ENCODE data around the gene AQP3. TPM values are rescaled to one million over a fixed set of nuclear protein-coding genes. Genes with fewer than 3 reads are reported as not detected.

AQP3 gene
- total RNA-seq, 1 experiment from 2014 or later: 5.5 TPM

DNA sequence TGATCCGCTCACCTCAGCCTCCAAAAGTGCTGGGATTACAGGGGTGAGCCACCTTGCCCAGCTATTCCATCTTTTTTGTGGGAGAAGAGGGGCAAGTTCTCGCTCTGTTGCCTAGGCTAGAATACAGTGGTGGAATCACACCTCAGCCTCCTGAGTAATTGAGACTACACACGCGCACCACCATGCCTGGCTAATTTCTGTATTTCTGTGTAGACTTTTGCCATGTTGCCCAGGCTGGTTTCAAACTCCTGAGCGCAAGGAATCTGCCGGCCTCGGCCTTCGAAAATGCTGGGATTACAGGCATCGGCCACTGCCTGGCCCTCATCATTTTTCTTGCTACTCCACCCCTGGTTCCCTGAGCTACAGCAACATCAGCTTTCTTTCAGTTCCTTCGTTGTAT, 29.1 kb upstream of the AQP3 start:
- Histone ChIP-seq H3K27me3 (ENCODE audit: insufficient read depth, low read length) (no peaks in the 10 kb centered on the region), H2AFZ (ENCODE audit: low read depth, low read length, poor library complexity, severe bottlenecking) (no peak overlapping the region), H3K27ac (ENCODE audit: low read depth, low read length) (no peak overlapping the region), H3K9me2 (ENCODE audit: insufficient read depth) (no peaks in the 10 kb centered on the region), H4K20me1 (ENCODE audit: insufficient read depth) (no peaks in the 10 kb centered on the region), H3K36me3 (ENCODE audit: control insufficient read depth in 1 of 2, insufficient read depth in 2 of 2, low read length in 2 of 2) (peaks cover 4 to 8% of the 10 kb centered on the region in 2 experiments; a peak in 3 of 4 replicates), H3K4me2 (ENCODE audit: low read length) (no peak overlapping the region), H3K4me3 (replicated peaks in 1 of 2; ENCODE audit: low read depth in 1 of 2, low read length in 2 of 2) (no peak overlapping the region), H3K9me3 (ENCODE audit: control insufficient read depth in 1 of 2, insufficient read depth in 1 of 2, low read depth in 1 of 2, low read length in 2 of 2) (no peaks in the 10 kb centered on the region), H3K79me2 (ENCODE audit: insufficient read depth, low read length) (peaks cover 23% of the 10 kb centered on the region), H3K4me1 (ENCODE audit: control insufficient read depth in 1 of 2, insufficient read depth in 2 of 2, low read length in 2 of 2) (peaks cover 8 to 16% of the 10 kb centered on the region in 2 experiments; a peak in 3 of 4 replicates), H3K9ac (ENCODE audit: low read length) (no peak overlapping the region)
- CTCF ChIA-PET: interaction anchor here (0.7 to 1.2 kb wide), 2 partner anchors 10 to 17 kb away, joined by 3 to 7 read pairs; no protein-coding TSS in a partner anchor
- DNase-seq (ENCODE audit: low read depth, low spot score) (no peak), ATAC-seq (no peak)
- intact Hi-C loops (cut with micrococcal nuclease): no loop called here
- RAD21 ChIA-PET (ENCODE audit: low non-redundant PET in 1 of 2, low total read pairs in 2 of 2, uncharacterized antibody in 2 of 2, unreplicated experiment in 2 of 2): no interaction called here
- no TSS peak for BruUV-seq (replicated peaks)
- POLR2A ChIA-PET: no interaction called here
- TF ChIP-seq SRF (IDR thresholded peaks at IDR 0.05; ENCODE audit: low read depth) (no peak), EGR1 (IDR thresholded peaks at IDR 0.05; ENCODE audit: low read depth) (no peak), SP1 (IDR thresholded peaks at IDR 0.05; ENCODE audit: low read depth) (no peak), TCF7L2 (IDR thresholded peaks at IDR 0.05; ENCODE audit: borderline replicate concordance, extremely low read depth, insufficient read depth, insufficient read length) (no peak), RAD21 (IDR thresholded peaks at IDR 0.05; ENCODE audit: low read depth) (no peak), JUND (IDR thresholded peaks at IDR 0.05) (no peak), CEBPB (IDR thresholded peaks at IDR 0.05; ENCODE audit: low read depth) (no peak), CBX3 (IDR thresholded peaks at IDR 0.05; ENCODE audit: low read depth) (no peak), SIN3A (IDR thresholded peaks at IDR 0.05; ENCODE audit: low read depth) (no peak), FOSL1 (IDR thresholded peaks at IDR 0.05; ENCODE audit: low read depth) (no peak), ZFX (IDR thresholded peaks at IDR 0.05) (no peak), YY1 (IDR thresholded peaks at IDR 0.05; ENCODE audit: extremely low read depth, insufficient replicate concordance, low read depth, low read length) (no peak), EZH2 (IDR thresholded peaks at IDR 0.05) (no peak), POLR2A (IDR thresholded peaks at IDR 0.05; ENCODE audit: borderline replicate concordance, extremely low read depth, insufficient read depth, insufficient read length) (no peak), EZH2phosphoT487 (IDR thresholded peaks at IDR 0.05; ENCODE audit: borderline replicate concordance) (no peak)
- TF ChIP-seq, protein P1, sequence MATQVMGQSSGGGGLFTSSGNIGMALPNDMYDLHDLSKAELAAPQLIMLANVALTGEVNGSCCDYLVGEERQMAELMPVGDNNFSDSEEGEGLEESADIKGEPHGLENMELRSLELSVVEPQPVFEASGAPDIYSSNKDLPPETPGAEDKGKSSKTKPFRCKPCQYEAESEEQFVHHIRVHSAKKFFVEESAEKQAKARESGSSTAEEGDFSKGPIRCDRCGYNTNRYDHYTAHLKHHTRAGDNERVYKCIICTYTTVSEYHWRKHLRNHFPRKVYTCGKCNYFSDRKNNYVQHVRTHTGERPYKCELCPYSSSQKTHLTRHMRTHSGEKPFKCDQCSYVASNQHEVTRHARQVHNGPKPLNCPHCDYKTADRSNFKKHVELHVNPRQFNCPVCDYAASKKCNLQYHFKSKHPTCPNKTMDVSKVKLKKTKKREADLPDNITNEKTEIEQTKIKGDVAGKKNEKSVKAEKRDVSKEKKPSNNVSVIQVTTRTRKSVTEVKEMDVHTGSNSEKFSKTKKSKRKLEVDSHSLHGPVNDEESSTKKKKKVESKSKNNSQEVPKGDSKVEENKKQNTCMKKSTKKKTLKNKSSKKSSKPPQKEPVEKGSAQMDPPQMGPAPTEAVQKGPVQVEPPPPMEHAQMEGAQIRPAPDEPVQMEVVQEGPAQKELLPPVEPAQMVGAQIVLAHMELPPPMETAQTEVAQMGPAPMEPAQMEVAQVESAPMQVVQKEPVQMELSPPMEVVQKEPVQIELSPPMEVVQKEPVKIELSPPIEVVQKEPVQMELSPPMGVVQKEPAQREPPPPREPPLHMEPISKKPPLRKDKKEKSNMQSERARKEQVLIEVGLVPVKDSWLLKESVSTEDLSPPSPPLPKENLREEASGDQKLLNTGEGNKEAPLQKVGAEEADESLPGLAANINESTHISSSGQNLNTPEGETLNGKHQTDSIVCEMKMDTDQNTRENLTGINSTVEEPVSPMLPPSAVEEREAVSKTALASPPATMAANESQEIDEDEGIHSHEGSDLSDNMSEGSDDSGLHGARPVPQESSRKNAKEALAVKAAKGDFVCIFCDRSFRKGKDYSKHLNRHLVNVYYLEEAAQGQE (IDR thresholded peaks at IDR 0.05; ENCODE audit: low read depth): no peak
- TF ChIP-seq, protein P2, sequence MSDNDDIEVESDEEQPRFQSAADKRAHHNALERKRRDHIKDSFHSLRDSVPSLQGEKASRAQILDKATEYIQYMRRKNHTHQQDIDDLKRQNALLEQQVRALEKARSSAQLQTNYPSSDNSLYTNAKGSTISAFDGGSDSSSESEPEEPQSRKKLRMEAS (IDR thresholded peaks at IDR 0.05): no peak
- TF ChIP-seq, protein P3, sequence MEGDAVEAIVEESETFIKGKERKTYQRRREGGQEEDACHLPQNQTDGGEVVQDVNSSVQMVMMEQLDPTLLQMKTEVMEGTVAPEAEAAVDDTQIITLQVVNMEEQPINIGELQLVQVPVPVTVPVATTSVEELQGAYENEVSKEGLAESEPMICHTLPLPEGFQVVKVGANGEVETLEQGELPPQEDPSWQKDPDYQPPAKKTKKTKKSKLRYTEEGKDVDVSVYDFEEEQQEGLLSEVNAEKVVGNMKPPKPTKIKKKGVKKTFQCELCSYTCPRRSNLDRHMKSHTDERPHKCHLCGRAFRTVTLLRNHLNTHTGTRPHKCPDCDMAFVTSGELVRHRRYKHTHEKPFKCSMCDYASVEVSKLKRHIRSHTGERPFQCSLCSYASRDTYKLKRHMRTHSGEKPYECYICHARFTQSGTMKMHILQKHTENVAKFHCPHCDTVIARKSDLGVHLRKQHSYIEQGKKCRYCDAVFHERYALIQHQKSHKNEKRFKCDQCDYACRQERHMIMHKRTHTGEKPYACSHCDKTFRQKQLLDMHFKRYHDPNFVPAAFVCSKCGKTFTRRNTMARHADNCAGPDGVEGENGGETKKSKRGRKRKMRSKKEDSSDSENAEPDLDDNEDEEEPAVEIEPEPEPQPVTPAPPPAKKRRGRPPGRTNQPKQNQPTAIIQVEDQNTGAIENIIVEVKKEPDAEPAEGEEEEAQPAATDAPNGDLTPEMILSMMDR (IDR thresholded peaks at IDR 0.05 in 2 of 3, conservative IDR thresholded peaks at IDR 0.05 in 1 of 3; ENCODE audit: borderline replicate concordance in 1 of 3, insufficient read depth in 1 of 3, low read depth in 2 of 3, low read length in 2 of 3): no peak
- TF ChIP-seq, protein P4, sequence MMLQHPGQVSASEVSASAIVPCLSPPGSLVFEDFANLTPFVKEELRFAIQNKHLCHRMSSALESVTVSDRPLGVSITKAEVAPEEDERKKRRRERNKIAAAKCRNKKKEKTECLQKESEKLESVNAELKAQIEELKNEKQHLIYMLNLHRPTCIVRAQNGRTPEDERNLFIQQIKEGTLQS (IDR thresholded peaks at IDR 0.05): no peak
- TF ChIP-seq, protein P5, sequence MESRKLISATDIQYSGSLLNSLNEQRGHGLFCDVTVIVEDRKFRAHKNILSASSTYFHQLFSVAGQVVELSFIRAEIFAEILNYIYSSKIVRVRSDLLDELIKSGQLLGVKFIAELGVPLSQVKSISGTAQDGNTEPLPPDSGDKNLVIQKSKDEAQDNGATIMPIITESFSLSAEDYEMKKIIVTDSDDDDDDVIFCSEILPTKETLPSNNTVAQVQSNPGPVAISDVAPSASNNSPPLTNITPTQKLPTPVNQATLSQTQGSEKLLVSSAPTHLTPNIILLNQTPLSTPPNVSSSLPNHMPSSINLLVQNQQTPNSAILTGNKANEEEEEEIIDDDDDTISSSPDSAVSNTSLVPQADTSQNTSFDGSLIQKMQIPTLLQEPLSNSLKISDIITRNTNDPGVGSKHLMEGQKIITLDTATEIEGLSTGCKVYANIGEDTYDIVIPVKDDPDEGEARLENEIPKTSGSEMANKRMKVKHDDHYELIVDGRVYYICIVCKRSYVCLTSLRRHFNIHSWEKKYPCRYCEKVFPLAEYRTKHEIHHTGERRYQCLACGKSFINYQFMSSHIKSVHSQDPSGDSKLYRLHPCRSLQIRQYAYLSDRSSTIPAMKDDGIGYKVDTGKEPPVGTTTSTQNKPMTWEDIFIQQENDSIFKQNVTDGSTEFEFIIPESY (IDR thresholded peaks at IDR 0.05; ENCODE audit: extremely low read depth, insufficient replicate concordance, low read length): no peak
